SIG-M5 (cell line): ENCODE results near the gene KCNG2.

Source experiments
- DNase-seq: peaks from one replicate; lab custom pipeline; 2025; lab: John Stamatoyannopoulos, UW

The KCNG2 gene

GRCh38 chr18:79819064-79819967, 21.6 kb downstream of the KCNG2 start:
- no peak for DNase-seq

- peak; percentile 76 for DNase-seq
Measured at GRCh38 chr18:79819968-79820351, 22.2 kb downstream of the KCNG2 start.

- no peak for DNase-seq
Measured at GRCh38 chr18:79823120-79823519, 25.4 kb downstream of the KCNG2 start.

- DNase-seq, result no peak
Measured at GRCh38 chr18:79825913-79826312, 28.2 kb downstream of the KCNG2 start.

GRCh38 chr18:79826966-79827365, 29.2 kb downstream of the KCNG2 start:
- DNase-seq, result no peak

- no peak for DNase-seq
Measured at GRCh38 chr18:79828258-79828657, 30.5 kb downstream of the KCNG2 start.

- no peak for DNase-seq
Measured at GRCh38 chr18:79829136-79829854, 31.6 kb downstream of the KCNG2 start.

- no peak for DNase-seq
Measured at GRCh38 chr18:79832169-79832568, 34.4 kb downstream of the KCNG2 start.

- DNase-seq, result no peak
Measured at GRCh38 chr18:79834834-79835233, 37.1 kb downstream of the KCNG2 start.

GRCh38 chr18:79841936-79842335, 44.2 kb downstream of the KCNG2 start:
- DNase-seq, result no peak

- DNase-seq, result no peak
Measured at GRCh38 chr18:79844999-79845563, 47.3 kb downstream of the KCNG2 start.

- DNase-seq, result no peak
Measured at GRCh38 chr18:79846936-79847557, 49.3 kb downstream of the KCNG2 start.

- no peak for DNase-seq
Measured at GRCh38 chr18:79847606-79848293, 50.0 kb downstream of the KCNG2 start.

GRCh38 chr18:79848294-79848578, 50.5 kb downstream of the KCNG2 start:
- DNase-seq, result no peak

GRCh38 chr18:79848579-79849327, 51.0 kb downstream of the KCNG2 start:
- DNase-seq, result no peak

- no peak for DNase-seq
Measured at GRCh38 chr18:79849328-79850207, 51.8 kb downstream of the KCNG2 start.

- DNase-seq, result no peak
Measured at GRCh38 chr18:79850731-79851130, 53.0 kb downstream of the KCNG2 start.

- DNase-seq, result no peak
Measured at GRCh38 chr18:79851489-79851888, 53.8 kb downstream of the KCNG2 start.

- no peak for DNase-seq
Measured at GRCh38 chr18:79851950-79852349, 54.2 kb downstream of the KCNG2 start.

GRCh38 chr18:79852561-79853302, 55.0 kb downstream of the KCNG2 start:
- DNase-seq, result no peak
